CD4-positive, alpha-beta T cell treated with Interleukin-17A for 4 hours (primary cell): Measurements from ENCODE around the gene RSBN1L.
"Not testable (repeated sequence)": the region's sequence is repeated elsewhere in the genome, so short reads cannot be mapped to it uniquely, and the experiment has no call there.

ENCODE experiments used
- DNase-seq: peaks from one replicate; pipeline ENCODE4 v3.0.0-alpha.2; 2020; ENCODE audit warnings: mixed read lengths

Gene RSBN1L

GRCh38 chr7:77696057-77696642, at the start of gene RSBN1L:
TSS of gene RSBN1L (plus strand) at chr7:77696459. CDS start at chr7:77696470, 11 bp downstream.
- peak; percentile 98 for DNase-seq

- DNase-seq, result no peak
Observed at GRCh38 chr7:77648742-77649338, 47.4 kb upstream of the RSBN1L start.

GRCh38 chr7:77649716-77650349, 46.4 kb upstream of the RSBN1L start:
- DNase-seq, result no peak

GRCh38 chr7:77651575-77652162, 44.6 kb upstream of the RSBN1L start:
- peak; percentile 54 for DNase-seq

GRCh38 chr7:77652826-77653225, 43.4 kb upstream of the RSBN1L start:
- DNase-seq, result not testable (repeated sequence)

- no peak for DNase-seq
Observed at GRCh38 chr7:77653572-77653971, 42.7 kb upstream of the RSBN1L start.

- no peak for DNase-seq
Observed at GRCh38 chr7:77655356-77655755, 40.9 kb upstream of the RSBN1L start.

GRCh38 chr7:77655836-77656455, 40.3 kb upstream of the RSBN1L start:
- DNase-seq, result no peak

GRCh38 chr7:77657427-77658224, 38.6 kb upstream of the RSBN1L start:
- peak; percentile 39 for DNase-seq

- no peak for DNase-seq
Observed at GRCh38 chr7:77658928-77659327, 37.3 kb upstream of the RSBN1L start.

GRCh38 chr7:77661816-77662215, 34.4 kb upstream of the RSBN1L start:
- no peak for DNase-seq

GRCh38 chr7:77662869-77663268, 33.4 kb upstream of the RSBN1L start:
- DNase-seq, result no peak

- no peak for DNase-seq
Observed at GRCh38 chr7:77664715-77665114, 31.5 kb upstream of the RSBN1L start.

GRCh38 chr7:77665161-77665560, 31.1 kb upstream of the RSBN1L start:
- no peak for DNase-seq

GRCh38 chr7:77667459-77668086, 28.7 kb upstream of the RSBN1L start:
- DNase-seq, result no peak

GRCh38 chr7:77674878-77675277, 21.4 kb upstream of the RSBN1L start:
- no peak for DNase-seq

- DNase-seq, result no peak
Observed at GRCh38 chr7:77679608-77680007, 16.7 kb upstream of the RSBN1L start.

GRCh38 chr7:77680266-77680665, 16.0 kb upstream of the RSBN1L start:
- DNase-seq, result no peak

- no peak for DNase-seq
Observed at GRCh38 chr7:77684030-77684429, 12.2 kb upstream of the RSBN1L start.

- DNase-seq, result no peak
Observed at GRCh38 chr7:77685233-77685632, 11.0 kb upstream of the RSBN1L start.

GRCh38 chr7:77687100-77687746, 9.0 kb upstream of the RSBN1L start:
- DNase-seq, result no peak

GRCh38 chr7:77687747-77688144, 8.5 kb upstream of the RSBN1L start:
- no peak for DNase-seq
